HepG2 (cell line): ENCODE results near the gene SKP1. TPM values are rescaled to one million over a fixed set of nuclear protein-coding genes. Genes with fewer than 3 reads are reported as not detected.

ENCODE experiments used
- CREB1 ChIP-seq, 2 experiments: fragments of 450-650 bp in 1 of 2; IDR thresholded peaks; 2 replicates each; pipeline ENCODE4 v1.6.1; 2016 to 2017; ENCODE audit warnings: control low read depth in 1 of 2, mild to moderate bottlenecking in 1 of 2, missing compliant biosample characterization in 1 of 2, missing genetic modification characterization in 1 of 2
- E2F2 ChIP-seq: sonication (generic); formaldehyde crosslinking; IDR thresholded peaks from 2 replicates; pipeline ENCODE4 v1.4.0; 2020; ENCODE audit warnings: missing genetic modification reagents, borderline replicate concordance
- ELF3 ChIP-seq: IDR thresholded peaks from 2 replicates; pipeline ENCODE4 v1.6.1; 2016; ENCODE audit warnings: missing genetic modification reagents, missing compliant biosample characterization
- EZH2 ChIP-seq: conservative IDR thresholded peaks from 2 replicates; pipeline ENCODE4 v1.6.1; 2012; ENCODE audit warnings: mild to moderate bottlenecking, low read depth, low read length, moderate library complexity
- FLYWCH1 ChIP-seq: sonication (generic); formaldehyde crosslinking; IDR thresholded peaks from 2 replicates; pipeline ENCODE4 v1.8.1; 2023; ENCODE audit warnings: mild to moderate bottlenecking, missing genetic modification reagents
- FOSL2 ChIP-seq: sonication (generic); formaldehyde crosslinking; IDR thresholded peaks from 2 replicates; pipeline ENCODE4 v1.4.0; 2020; ENCODE audit warnings: missing genetic modification reagents
- GATAD2A ChIP-seq: IDR thresholded peaks from 2 replicates; pipeline ENCODE4 v1.6.1; 2016
- GFI1 ChIP-seq: sonication (generic); formaldehyde crosslinking; IDR thresholded peaks from 2 replicates; pipeline ENCODE4 v1.5.0; 2020; ENCODE audit warnings: missing genetic modification reagents, mild to moderate bottlenecking, borderline replicate concordance
- HMG20B ChIP-seq: conservative IDR thresholded peaks from 2 replicates; pipeline ENCODE4 v1.6.1; 2016; ENCODE audit warnings: missing genetic modification reagents, missing compliant biosample characterization
- KAT8 ChIP-seq: IDR thresholded peaks from 2 replicates; pipeline ENCODE4 v1.6.1; 2016; ENCODE audit warnings: missing genetic modification reagents, missing compliant biosample characterization
- MBNL3 ChIP-seq: fragments of 250-450 bp; sonication (Bioruptor Pico); conservative IDR thresholded peaks from 2 replicates; pipeline ENCODE4 v1.8.0; 2022; ENCODE audit warnings: mild to moderate bottlenecking, inconsistent platforms
- SP140L ChIP-seq: sonication (generic); formaldehyde crosslinking; IDR thresholded peaks from 2 replicates; pipeline ENCODE4 v1.4.0; 2020; ENCODE audit warnings: missing genetic modification reagents, borderline replicate concordance
- ZNF362 ChIP-seq: sonication (generic); formaldehyde crosslinking; IDR thresholded peaks from 2 replicates; pipeline ENCODE4 v1.4.0; 2020; ENCODE audit warnings: missing genetic modification reagents, mild to moderate bottlenecking, borderline replicate concordance
- ZNF580 ChIP-seq: IDR thresholded peaks from 2 replicates; pipeline ENCODE4 v1.6.1; 2016; ENCODE audit warnings: low read depth, borderline replicate concordance
- ZNF616 ChIP-seq: sonication (generic); formaldehyde crosslinking; IDR thresholded peaks from 2 replicates; pipeline ENCODE4 v1.5.0; 2020; ENCODE audit warnings: low read depth, mild to moderate bottlenecking, missing genetic modification reagents
- ZNF629 ChIP-seq: sonication (generic); formaldehyde crosslinking; conservative IDR thresholded peaks from 2 replicates; pipeline ENCODE4 v1.5.0; 2020; ENCODE audit warnings: missing genetic modification reagents
- ZNF691 ChIP-seq: sonication (generic); formaldehyde crosslinking; IDR thresholded peaks from 2 replicates; pipeline ENCODE4 v1.4.0; 2020; ENCODE audit warnings: missing genetic modification reagents, low read depth, mild to moderate bottlenecking, borderline replicate concordance
- ZNF800 ChIP-seq: sonication (generic); formaldehyde crosslinking; IDR thresholded peaks from 2 replicates; pipeline ENCODE4 v1.4.0; 2020; ENCODE audit warnings: missing genetic modification reagents
- ZSCAN29 ChIP-seq: sonication (generic); formaldehyde crosslinking; conservative IDR thresholded peaks from 2 replicates; pipeline ENCODE4 v1.4.0; 2020; ENCODE audit warnings: mild to moderate bottlenecking, missing genetic modification reagents
- polyA plus RNA-seq, 8 experiments: library from polyadenylated mRNA; depleted of rRNA in 3 of 8; stranded (reverse) in 7 of 8; unstranded in 1 of 8; fragments of >200 nt; fragmentation: Illumina TruSeq in 4 of 8; extraction: Trizol in 4 of 8; gene quantifications; 2 replicates each; pipeline versions ENCODE4 v1.2.1 to v1.2.3, GENCODE V29; 2011 to 2016; ENCODE audit warnings: low read depth in 4 of 8, missing spikeins in 1 of 8, mixed read lengths in 1 of 8; ENCODE audit not compliant: insufficient read depth in 1 of 8
- total RNA-seq, 5 experiments: library from RNA; depleted of rRNA; stranded (reverse); fragments of >200 nt; fragmentation: Illumina TruSeq; extraction: Trizol; gene quantifications; 2 replicates each; pipeline ENCODE4 v1.2.3, GENCODE V29; 2016; ENCODE audit warnings: low read depth in 1 of 5

Gene SKP1
- total and polyA plus RNA-seq, 2 of the 13 experiments (the other 11 are each of a cell fraction or from before 2014, with no cell fraction given) = 134 to 340 TPM

- TF ChIP-seq GATAD2A (CRISPR knock-in tag) = peak; percentile 83
- TF ChIP-seq MBNL3 = no peak
- no peak for TF ChIP-seq ZNF800
- no peak for TF ChIP-seq SP140L
- TF ChIP-seq ZSCAN29 (CRISPR knock-in tag) = 0 out of 2 replicates have a peak, but pooled peaks have one; percentile 62
- TF ChIP-seq FLYWCH1 (CRISPR knock-in tag) = no peak
- peak; percentile 44 for TF ChIP-seq ELF3
- no peak for TF ChIP-seq ZNF691 (CRISPR knock-in tag)
- no peak for TF ChIP-seq E2F2
- TF ChIP-seq CREB1 (IDR thresholded peaks at IDR 0.05) = no peak
- peak; percentile 49; the same call in 1 of the 2 replicates for TF ChIP-seq CREB1 (CRISPR knock-in tag; IDR thresholded peaks at IDR 0.05)
- peak; percentile 89 for TF ChIP-seq ZNF629 (CRISPR knock-in tag)
- 0 out of 2 replicates have a peak, but pooled peaks have one; percentile 32 for TF ChIP-seq KAT8 (CRISPR knock-in tag)
- TF ChIP-seq ZNF616 (CRISPR knock-in tag) = no peak
- TF ChIP-seq HMG20B (CRISPR knock-in tag) = 0 out of 2 replicates have a peak, but pooled peaks have one; percentile 27
- peak; percentile 95 for TF ChIP-seq ZNF362
- TF ChIP-seq FOSL2 (CRISPR knock-in tag) = peak; percentile 34; the same call in 1 of the 2 replicates
- TF ChIP-seq GFI1 (CRISPR knock-in tag) = peak; percentile 71; the same call in 1 of the 2 replicates
- TF ChIP-seq EZH2 = no peak
- 0 out of 2 replicates have a peak, but pooled peaks have one; percentile 6 for TF ChIP-seq ZNF580 (CRISPR knock-in tag)
These were observed 27.0 kb downstream of the SKP1 start (continued) for GRCh38 chr5:134149571-134150303.
